ENCODE data around the gene SLC23A2. TPM values are rescaled to one million over a fixed set of nuclear protein-coding genes. Genes with fewer than 3 reads are reported as not detected.
"Not testable (repeated sequence)": the region's sequence is repeated elsewhere in the genome, so short reads cannot be mapped to it uniquely, and the experiment has no call there.

Gene SLC23A2
- total RNA-seq, 1 experiment from 2014 or later = 37.3 TPM

DNA sequence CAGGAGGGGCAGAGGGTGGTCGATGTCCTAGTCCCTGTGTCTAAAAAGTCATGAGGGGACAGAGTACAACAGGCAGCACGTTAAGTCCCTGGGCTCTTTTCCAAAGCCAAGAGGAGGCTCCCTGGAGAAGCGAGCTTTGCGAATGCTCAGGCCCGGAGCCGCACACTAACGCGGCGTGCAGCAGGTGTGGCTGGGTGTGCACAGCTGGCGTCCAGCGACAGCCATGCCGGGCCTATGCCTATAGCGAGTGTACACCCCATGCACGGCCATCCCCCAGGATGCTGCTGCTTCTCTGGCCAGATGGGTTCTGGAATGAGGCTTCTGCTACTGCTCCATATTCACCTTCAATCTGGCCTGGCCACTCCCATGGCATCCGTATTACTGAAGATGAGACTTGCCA, 148.3 kb downstream of the SLC23A2 start:
- Mint-ChIP-seq H3K36me3 (ENCODE audit: insufficient read depth, unreplicated experiment) (no peaks in the 10 kb centered on the region), H3K4me1 (ENCODE audit: low read depth, unreplicated experiment) (no peaks in the 10 kb centered on the region), H3K27ac (ENCODE audit: unreplicated experiment) (no peak overlapping the region), H3K27me3 (ENCODE audit: insufficient read depth, unreplicated experiment) (no peaks in the 10 kb centered on the region), H3K4me3 (ENCODE audit: unreplicated experiment) (no peak overlapping the region), H3K9me3 (ENCODE audit: unreplicated experiment) (no peaks in the 10 kb centered on the region)
- Histone ChIP-seq H3K4me1 (no peaks in the 10 kb centered on the region), H3K4me3 (ENCODE audit: low read depth, low read length) (no peak overlapping the region), H3K27me3 (replicated peaks; ENCODE audit: control insufficient read depth, insufficient read depth, low read length) (no peaks in the 10 kb centered on the region), H3K36me3 (ENCODE audit: control insufficient read depth, insufficient read depth, low read length) (no peaks in the 10 kb centered on the region), H3K9me3 (no peaks in the 10 kb centered on the region)
- POLR2A ChIA-PET = no interaction called here
- intact Hi-C loops (cut with micrococcal nuclease; ENCODE audit: unreplicated experiment) = no loop called here
- TF ChIP-seq, protein P1, sequence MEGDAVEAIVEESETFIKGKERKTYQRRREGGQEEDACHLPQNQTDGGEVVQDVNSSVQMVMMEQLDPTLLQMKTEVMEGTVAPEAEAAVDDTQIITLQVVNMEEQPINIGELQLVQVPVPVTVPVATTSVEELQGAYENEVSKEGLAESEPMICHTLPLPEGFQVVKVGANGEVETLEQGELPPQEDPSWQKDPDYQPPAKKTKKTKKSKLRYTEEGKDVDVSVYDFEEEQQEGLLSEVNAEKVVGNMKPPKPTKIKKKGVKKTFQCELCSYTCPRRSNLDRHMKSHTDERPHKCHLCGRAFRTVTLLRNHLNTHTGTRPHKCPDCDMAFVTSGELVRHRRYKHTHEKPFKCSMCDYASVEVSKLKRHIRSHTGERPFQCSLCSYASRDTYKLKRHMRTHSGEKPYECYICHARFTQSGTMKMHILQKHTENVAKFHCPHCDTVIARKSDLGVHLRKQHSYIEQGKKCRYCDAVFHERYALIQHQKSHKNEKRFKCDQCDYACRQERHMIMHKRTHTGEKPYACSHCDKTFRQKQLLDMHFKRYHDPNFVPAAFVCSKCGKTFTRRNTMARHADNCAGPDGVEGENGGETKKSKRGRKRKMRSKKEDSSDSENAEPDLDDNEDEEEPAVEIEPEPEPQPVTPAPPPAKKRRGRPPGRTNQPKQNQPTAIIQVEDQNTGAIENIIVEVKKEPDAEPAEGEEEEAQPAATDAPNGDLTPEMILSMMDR (IDR thresholded peaks at IDR 0.05; ENCODE audit: insufficient read depth in 1 of 2, low read depth in 1 of 2, low read length in 1 of 2, severe bottlenecking in 1 of 2, unreplicated experiment in 1 of 2) = no peak
- BruUV-seq (replicated peaks) = no TSS peak
- CTCF ChIA-PET = no interaction called here
- DNase-seq = no peak

DNA sequence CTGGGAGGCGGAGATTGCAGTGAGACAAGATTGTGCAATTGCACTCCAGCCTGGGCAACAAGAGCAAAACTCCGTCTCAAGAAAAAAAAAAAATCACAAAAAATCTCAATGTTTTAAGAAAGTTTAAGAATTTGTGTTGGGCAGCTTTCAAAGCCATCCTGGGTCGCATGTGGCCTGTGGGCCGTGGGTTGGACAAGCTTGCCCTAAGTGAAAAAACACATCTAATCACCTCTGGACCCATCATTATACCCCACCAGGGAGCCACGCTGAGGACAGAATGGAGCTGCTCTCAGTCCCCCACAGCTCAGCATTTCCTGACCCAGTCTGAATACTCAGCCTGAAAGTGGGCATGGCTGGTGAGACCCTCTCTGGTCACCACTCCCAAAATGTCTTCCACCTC, 150.3 kb downstream of the SLC23A2 start:
- Mint-ChIP-seq H3K4me1 (ENCODE audit: low read depth, unreplicated experiment) (no peaks in the 10 kb centered on the region), H3K4me3 (ENCODE audit: unreplicated experiment) (no peak overlapping the region), H3K36me3 (ENCODE audit: insufficient read depth, unreplicated experiment) (no peaks in the 10 kb centered on the region), H3K27me3 (ENCODE audit: insufficient read depth, unreplicated experiment) (no peaks in the 10 kb centered on the region), H3K9me3 (ENCODE audit: unreplicated experiment) (no peaks in the 10 kb centered on the region), H3K27ac (ENCODE audit: unreplicated experiment) (no peak overlapping the region)
- CTCF ChIA-PET = no interaction called here
- no peak overlapping the region for H3K4me3 ChIP-seq (ENCODE audit: low read depth, low read length)
- H3K9me3 ChIP-seq = no peaks in the 10 kb centered on the region
- POLR2A ChIA-PET = no interaction called here
- no peaks in the 10 kb centered on the region for H3K27me3 ChIP-seq (replicated peaks; ENCODE audit: control insufficient read depth, insufficient read depth, low read length)
- intact Hi-C loops (cut with micrococcal nuclease; ENCODE audit: unreplicated experiment) = no loop called here
- H3K36me3 ChIP-seq (ENCODE audit: control insufficient read depth, insufficient read depth, low read length) = no peaks in the 10 kb centered on the region
- DNase-seq = no peak
- H3K4me1 ChIP-seq = no peaks in the 10 kb centered on the region
- TF ChIP-seq, protein P1 (IDR thresholded peaks at IDR 0.05; ENCODE audit: insufficient read depth in 1 of 2, low read depth in 1 of 2, low read length in 1 of 2, severe bottlenecking in 1 of 2, unreplicated experiment in 1 of 2) = no peak
- BruUV-seq (replicated peaks) = no TSS peak

DNA sequence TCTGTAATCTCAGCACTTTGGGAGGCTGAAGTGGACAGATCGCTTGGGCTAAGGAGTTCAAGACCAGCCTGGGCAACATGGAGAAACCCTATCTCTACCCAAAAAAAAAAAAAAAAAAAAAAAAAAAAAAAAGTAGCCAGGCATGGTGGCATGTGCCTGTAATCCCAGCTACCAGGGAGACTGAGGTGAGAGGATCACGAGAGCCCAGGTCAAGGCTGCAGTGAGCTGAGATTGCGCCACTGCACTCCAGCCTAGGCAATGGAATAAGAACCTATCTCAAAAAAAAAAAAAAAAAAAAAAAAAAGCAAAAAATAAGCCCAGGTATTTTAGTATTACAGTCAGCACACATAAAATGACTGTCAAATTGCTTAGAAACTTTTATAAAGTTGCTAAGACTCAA, 152.5 kb downstream of the SLC23A2 start:
- CTCF ChIA-PET = interaction anchor here (0.7 kb wide), 1 partner anchor 133 kb away, joined by 5 read pairs; no protein-coding TSS in a partner anchor
- H3K4me3 ChIP-seq (ENCODE audit: low read depth, low read length); H3K27me3 Mint-ChIP-seq (ENCODE audit: insufficient read depth, unreplicated experiment); POLR2A ChIA-PET; BruUV-seq (replicated peaks); H3K9me3 Mint-ChIP-seq (ENCODE audit: unreplicated experiment); H3K27ac Mint-ChIP-seq (ENCODE audit: unreplicated experiment); intact Hi-C loops (cut with micrococcal nuclease; ENCODE audit: unreplicated experiment); H3K4me1 Mint-ChIP-seq (ENCODE audit: low read depth, unreplicated experiment); H3K27me3 ChIP-seq (replicated peaks; ENCODE audit: control insufficient read depth, insufficient read depth, low read length); H3K36me3 Mint-ChIP-seq (ENCODE audit: insufficient read depth, unreplicated experiment); H3K4me3 Mint-ChIP-seq (ENCODE audit: unreplicated experiment); DNase-seq; H3K36me3 ChIP-seq (ENCODE audit: control insufficient read depth, insufficient read depth, low read length); H3K4me1 ChIP-seq; H3K9me3 ChIP-seq: not testable (repeated sequence)

DNA sequence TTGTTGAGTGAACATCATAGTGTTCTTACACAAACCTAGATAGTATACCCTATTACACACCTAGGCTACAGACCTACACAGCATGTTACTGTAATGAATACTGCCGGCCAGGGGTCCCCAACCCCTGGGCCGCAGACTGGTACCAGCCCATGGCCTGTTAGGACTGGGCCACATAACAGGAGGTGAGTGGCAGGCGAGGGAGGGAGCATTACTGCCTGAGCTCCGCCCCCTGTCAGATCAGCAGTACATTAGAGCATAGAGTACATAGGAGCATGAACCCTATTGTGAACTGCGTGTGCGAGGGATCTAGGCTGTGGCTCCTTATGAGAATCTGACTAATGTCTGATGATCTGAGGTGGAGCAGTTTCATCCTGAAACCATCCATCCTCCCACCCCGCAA, 153.3 kb downstream of the SLC23A2 start:
- no peaks in the 10 kb centered on the region for H3K9me3 ChIP-seq
- no TSS peak for BruUV-seq (replicated peaks)
- Mint-ChIP-seq H3K4me1 (ENCODE audit: low read depth, unreplicated experiment) (no peaks in the 10 kb centered on the region), H3K27ac (ENCODE audit: unreplicated experiment) (no peak overlapping the region), H3K4me3 (ENCODE audit: unreplicated experiment) (no peak overlapping the region), H3K9me3 (ENCODE audit: unreplicated experiment) (no peaks in the 10 kb centered on the region), H3K27me3 (ENCODE audit: insufficient read depth, unreplicated experiment) (no peaks in the 10 kb centered on the region), H3K36me3 (ENCODE audit: insufficient read depth, unreplicated experiment) (peaks cover 6% of the 10 kb centered on the region)
- H3K4me3 ChIP-seq (ENCODE audit: low read depth, low read length) = no peak overlapping the region
- no peaks in the 10 kb centered on the region for H3K27me3 ChIP-seq (replicated peaks; ENCODE audit: control insufficient read depth, insufficient read depth, low read length)
- POLR2A ChIA-PET = no interaction called here
- no peaks in the 10 kb centered on the region for H3K4me1 ChIP-seq
- no peaks in the 10 kb centered on the region for H3K36me3 ChIP-seq (ENCODE audit: control insufficient read depth, insufficient read depth, low read length)
- TF ChIP-seq, protein P1 (IDR thresholded peaks at IDR 0.05; ENCODE audit: insufficient read depth in 1 of 2, low read depth in 1 of 2, low read length in 1 of 2, severe bottlenecking in 1 of 2, unreplicated experiment in 1 of 2) = no peak
- intact Hi-C loops (cut with micrococcal nuclease; ENCODE audit: unreplicated experiment) = no loop called here
- no peak for DNase-seq
- CTCF ChIA-PET = interaction anchor here (0.7 kb wide), 1 partner anchor 134 kb away, joined by 5 read pairs; no protein-coding TSS in a partner anchor
